ENCODE results near the gene TIMP1.
A peak's percentile ranks its signal among the peaks of the same experiment; 100 is the strongest.

TIMP1 gene

GRCh38 chrX:47581731-47582647, at the start of gene TIMP1:
TSS of gene TIMP1 (plus strand) at chrX:47582436. CDS start at chrX:47583416, 980 bp downstream.
- DNase-seq = peak; percentile 77

DNA sequence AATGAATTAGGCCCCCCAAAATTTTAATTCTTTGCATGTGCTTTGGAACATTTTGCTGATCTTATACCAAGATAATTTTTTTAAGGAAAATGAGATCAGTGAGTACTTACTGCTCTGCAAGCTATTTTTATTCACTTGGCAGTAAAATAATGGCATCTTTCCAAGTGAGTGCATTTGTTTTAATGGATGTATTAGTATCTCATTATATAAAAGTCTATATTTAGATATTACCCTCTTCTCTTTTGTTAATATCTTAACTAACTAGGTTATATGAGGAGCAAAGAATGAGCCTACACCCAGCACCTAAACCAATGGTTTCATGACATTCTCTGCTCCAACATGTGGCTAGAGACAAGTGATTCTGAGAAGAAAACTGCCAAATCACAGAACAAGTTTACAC, 42.4 kb upstream of the TIMP1 start:
- no peak for DNase-seq

- no peak for DNase-seq
Measured at GRCh38 chrX:47540754-47541538, 41.3 kb upstream of the TIMP1 start.

- no peak for DNase-seq
Measured at GRCh38 chrX:47543496-47543895, 38.7 kb upstream of the TIMP1 start.

GRCh38 chrX:47556045-47556623, 26.1 kb upstream of the TIMP1 start:
- peak; percentile 72 for DNase-seq

DNA sequence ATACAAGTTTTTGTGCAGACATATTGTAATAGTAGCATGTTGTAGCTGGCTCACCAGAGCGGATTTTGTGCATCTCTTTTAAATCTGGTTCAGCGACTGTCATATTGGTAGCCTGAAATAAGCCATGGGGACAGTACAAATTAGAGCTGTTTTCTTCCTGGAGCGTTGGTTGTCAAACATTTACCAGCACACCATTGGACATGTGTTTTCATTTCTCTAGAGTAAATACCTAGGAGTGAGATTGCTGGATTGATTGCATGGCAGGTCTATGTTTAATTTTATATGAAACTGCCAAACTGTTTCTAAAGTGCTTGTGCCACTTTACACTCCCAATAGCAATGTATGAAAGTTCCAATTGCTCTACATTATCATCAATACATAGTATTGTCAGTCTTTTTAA, 23.8 kb upstream of the TIMP1 start:
- no peak for DNase-seq

DNA sequence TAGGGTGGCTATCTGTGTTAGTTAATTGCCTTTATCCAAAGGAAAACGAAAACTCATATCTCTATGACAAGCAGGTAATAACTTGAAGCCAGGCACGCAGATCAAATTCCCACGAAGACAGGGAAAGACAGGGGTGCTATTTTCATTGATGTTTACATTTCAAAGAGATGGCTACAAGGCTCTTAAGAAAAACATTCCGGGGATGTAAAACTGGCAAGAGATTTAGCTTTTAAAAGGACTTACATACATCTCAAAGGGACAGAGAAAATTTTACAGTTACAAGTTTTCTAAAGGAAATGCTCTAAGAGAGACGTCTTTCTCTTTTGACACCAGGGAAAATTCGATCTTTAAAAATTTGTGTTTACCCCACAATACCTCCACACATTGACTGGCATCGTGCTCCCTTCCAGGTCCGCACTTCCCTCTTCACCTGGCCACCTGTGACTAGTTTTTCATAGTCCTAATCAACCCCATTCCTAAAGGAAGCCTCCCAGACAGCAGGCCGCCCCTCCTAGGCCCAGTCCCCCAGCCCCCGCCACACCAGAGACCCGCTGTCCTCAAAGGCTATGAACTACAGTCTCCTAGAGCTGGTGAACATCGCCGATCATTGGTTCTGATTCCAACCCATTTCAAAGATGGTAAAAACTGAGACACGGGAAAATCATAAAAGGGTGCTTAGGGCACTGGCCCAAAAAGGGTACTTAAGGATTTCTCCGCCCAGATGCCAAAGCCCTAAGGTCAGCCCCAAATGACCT, 21.9 kb upstream of the TIMP1 start:
- DNase-seq = no peak

- peak; percentile 91 for DNase-seq
Measured at GRCh38 chrX:47560934-47561658, 21.1 kb upstream of the TIMP1 start, which contains the start of gene ARAF. TSS of gene ARAF (plus strand) at chrX:47561205. CDS start at chrX:47562968, 1,763 bp downstream.

DNA sequence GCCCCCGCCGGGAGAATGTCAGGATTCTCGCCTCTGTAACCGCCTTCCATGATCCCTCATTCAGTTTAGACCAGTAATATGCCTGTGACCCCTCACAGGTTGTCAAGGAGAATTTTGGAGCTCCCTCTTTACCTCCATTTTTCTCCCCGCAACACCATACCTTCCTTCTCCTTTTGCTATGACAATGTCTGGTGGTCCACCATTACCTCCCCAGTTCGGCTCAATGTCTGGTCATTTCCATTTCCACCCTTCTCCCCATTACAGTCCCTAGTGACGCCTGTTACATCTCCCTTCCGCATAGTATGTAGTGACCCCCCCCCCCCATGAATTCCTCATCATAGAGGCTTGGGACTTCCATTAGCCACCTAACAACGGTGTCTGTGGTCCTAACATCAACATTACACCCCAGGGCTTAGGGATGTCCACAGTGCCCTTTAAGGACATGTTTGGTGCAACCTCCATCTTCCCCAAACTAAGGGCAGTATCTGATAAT, 20.5 kb upstream of the TIMP1 start:
- no peak for DNase-seq

DNA sequence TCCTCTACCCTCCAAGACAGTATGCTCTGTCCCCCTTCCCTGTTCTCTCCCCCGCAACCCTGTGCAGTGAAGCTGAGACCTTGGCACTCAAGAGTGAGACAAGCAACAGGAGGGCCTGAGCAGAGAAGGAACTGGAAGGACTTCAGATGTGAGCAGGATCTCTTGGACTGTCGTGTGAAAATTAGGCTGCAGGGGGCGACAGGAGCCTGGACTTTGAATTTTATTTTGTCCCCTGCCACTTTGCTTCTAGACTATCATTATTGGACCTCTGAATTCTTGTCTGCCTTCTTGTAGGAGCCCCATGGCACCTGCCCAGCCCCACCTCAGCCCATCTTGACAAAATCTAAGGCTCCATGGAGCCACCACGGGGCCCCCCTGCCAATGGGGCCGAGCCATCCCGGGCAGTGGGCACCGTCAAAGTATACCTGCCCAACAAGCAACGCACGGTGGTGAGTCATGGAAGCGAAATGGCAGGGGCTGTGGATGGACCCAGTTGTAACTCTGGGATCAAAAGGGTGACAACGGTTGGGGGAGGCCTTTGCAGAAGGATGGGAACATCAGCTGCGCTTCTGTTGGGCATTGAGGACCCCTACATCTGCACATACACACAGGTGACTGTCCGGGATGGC, 19.5 kb upstream of the TIMP1 start:
- no peak for DNase-seq

DNA sequence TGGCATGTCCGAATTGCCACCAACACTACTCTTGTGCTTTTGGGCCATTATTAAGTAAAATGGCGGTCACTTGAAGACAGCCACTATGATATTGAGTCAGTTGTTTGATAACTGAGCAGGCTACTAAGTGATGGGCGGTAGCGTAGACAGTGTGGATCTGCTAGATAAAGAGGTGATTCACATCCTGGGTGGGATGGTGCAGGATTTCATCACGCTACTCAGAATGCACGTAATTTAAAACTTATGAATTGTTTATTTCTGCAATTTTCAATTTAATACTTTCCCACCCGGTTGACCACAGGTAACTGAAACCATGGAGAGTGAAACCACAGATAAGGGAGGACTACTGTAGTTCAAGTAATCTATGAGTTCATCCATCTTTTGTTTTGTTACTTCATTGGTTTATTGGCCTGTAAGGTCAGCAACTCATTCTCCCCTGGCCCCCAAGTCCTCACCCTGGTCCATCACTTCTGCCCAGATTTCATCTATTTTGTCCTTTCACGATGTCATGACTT, 18.4 kb upstream of the TIMP1 start:
- no peak for DNase-seq

DNA sequence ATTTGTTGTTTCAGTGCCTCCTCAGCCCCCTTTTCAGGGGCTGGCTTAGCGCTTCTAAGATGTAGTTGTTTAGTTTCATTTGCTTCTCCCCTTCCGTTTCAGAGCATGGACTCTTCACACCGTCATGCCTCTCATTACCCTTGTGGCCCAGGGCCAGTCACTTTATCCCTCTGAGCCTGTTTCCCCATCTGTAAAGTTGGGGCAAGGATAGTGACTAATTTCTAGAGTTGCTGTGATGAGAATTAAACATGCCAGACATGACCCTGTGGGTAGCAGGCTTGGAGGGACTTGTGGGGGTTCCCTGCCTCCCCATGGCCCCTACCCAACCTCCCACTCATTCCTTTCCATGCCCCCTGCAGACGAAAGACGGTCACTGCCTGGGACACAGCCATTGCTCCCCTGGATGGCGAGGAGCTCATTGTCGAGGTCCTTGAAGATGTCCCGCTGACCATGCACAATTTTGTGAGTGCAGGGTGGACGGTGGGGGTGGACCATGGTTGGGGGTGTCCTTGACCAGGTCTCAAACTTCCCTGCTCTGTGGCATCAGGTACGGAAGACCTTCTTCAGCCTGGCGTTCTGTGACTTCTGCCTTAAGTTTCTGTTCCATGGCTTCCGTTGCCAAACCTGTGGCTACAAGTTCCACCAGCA, 17.7 kb upstream of the TIMP1 start:
- no peak for DNase-seq

DNA sequence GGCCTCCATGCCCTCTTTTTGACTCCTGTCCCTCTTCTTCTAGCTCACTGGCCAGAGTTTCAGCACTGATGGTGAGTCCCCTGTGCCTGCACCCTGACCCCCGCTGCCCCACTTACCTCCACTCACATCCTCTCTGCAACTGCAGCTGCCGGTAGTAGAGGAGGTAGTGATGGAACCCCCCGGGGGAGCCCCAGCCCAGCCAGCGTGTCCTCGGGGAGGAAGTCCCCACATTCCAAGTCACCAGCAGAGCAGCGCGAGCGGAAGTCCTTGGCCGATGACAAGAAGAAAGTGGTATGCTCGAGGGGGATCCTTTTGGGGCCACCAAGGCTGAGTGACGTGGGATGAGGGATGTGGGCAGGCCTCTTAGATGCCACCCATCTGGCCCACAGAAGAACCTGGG, 15.4 kb upstream of the TIMP1 start:
- no peak for DNase-seq

- DNase-seq = no peak
Measured at GRCh38 chrX:47568656-47569295, 13.5 kb upstream of the TIMP1 start.

DNA sequence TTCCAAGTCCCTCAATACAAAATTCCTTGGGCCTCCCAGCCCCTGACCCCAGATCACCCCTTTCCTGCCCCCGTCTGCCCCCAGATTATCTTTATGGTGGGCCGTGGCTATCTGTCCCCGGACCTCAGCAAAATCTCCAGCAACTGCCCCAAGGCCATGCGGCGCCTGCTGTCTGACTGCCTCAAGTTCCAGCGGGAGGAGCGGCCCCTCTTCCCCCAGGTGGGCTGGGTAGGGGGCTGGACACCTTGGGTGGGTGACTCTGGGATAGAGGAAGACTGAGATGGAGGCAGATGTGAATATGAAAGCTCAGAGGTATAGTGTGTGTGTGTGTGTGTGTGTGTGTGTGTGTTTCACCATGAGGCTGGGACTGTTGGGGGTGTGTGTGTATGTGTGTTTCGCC, 11.4 kb upstream of the TIMP1 start:
- no peak for DNase-seq

GRCh38 chrX:47571215-47571614, 11.0 kb upstream of the TIMP1 start:
- DNase-seq = no peak

DNA sequence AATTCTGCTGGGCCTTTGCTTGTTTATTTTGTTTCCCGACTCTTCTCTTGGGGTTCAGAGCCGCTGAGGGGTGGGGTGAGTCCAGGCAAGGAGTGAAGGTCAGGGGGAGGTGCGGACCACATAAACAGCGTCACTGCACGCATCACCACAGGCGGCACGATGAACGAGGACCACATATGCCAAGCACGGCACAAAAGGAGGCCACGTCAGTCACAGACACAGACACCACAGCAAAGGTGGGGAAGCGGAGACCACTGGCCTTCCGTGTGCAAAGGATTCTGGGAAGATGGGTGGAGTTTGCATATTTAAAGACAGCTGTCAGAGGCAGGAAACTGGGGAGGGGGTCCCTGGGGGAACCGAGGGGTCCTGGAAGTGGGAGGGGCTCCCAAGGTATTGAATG, 10.3 kb upstream of the TIMP1 start:
- DNase-seq = no peak

- no peak for DNase-seq
Measured at GRCh38 chrX:47572773-47573340, 9.4 kb upstream of the TIMP1 start.

DNA sequence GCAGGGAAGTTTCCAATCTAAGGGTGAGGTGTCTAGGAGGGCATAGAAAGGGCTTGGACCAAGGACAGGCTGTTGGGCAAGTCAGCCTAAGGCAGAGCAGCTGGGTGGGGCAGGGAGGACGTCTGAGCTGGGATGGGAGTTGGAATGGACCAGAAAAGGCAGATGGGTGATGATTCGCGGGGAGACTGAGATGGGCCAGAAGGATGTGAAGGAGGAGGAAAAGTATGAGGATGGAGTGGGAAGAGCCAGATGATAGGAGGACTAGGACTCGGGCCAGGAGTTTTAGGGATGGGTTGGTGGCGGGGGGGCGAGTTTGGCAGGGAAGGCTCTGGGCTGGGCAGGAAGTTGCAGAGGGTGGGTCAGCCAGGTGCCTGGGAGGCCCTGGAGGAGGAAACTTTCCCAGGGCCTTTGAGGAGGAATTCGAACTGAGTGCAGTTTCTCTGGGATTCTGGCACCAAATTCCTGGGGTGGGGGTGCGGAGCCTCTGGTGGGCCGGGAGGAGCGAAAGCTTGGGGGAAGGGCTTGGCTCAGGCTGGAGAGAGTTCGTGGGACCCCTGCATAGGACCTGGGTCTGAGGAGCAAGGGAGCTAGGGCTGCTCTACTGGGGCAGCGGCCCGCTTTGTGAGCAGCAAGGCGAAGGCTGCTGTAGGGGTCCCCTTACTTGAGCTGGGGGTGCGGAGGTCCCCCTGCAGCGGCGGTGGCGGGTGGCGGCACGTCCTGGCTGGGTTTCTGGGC, 8.7 kb upstream of the TIMP1 start:
- DNase-seq = no peak
